ENCODE results near the gene ZNF827. TPM values are rescaled to one million over a fixed set of nuclear protein-coding genes. Genes with fewer than 3 reads are reported as not detected.
A peak's percentile ranks its signal among the peaks of the same experiment; 100 is the strongest.

The ZNF827 gene
- total and polyA plus RNA-seq, 9 of the 15 experiments (the other 6 are each of a cell fraction or from before 2014, with no cell fraction given) = 0.07 to 0.40 TPM; not detected in 7

DNA sequence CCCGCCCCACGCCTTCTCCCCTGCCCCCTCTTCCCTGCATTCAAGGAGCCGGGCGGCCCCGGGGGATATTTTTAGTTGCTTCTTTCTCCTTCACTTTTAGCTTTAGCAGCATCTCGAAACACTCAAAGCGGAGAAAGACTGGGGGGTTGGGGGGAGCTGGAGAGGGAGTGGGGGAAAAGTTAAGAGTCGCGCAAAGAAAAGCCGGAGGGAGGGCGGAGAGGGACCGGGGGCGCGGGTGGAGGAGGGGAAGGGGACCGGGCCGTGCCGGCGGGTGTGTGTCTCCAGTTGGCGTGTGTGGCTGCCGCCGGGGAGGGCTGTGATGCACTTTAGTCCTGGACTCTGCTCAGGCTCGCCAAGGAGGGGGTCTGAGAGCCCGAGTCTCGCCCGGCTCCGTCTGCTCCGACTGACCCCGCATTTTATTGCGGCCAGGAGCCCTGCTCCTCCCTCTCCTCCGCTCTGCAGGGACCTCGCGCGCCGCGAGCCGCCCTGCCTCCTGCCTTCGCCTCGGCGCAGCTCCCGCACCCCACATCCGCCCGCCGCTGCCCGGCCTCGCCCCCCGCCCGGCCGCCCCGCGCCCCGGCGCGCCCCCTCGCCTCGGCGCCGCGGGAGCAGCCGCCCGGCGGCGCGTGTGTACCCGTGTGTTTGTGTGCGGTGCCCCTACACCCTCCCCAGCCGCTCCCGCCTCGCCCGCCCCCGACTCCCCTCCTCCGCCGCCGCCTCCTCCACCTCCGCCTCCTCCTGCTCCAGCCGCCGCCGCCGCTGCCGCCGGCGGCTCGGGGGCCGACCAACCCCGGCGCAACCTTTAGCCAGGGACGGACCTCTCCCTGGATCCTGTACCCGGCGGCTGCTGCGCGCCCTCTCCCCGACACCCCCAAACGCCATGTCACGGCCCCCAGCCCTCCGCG, 1.4 kb downstream of the ZNF827 start:
- ChIA-PET POLR2A (no interaction called here), CTCF (ENCODE audit: low intra/inter-chr PET ratio) (no interaction called here)
- intact Hi-C loops (cut with micrococcal nuclease) (no loop called here), in situ Hi-C loops (cut with MboI) (no loop called here)
- BruUV-seq (replicated peaks) = no TSS peak
- Histone ChIP-seq H4K20me1 (replicated peaks; ENCODE audit: control insufficient read depth, insufficient read depth, low read length) (0 out of 2 replicates have a peak, but pooled peaks cover 3% of the 10 kb centered on the region), H3K4me3 (no peak overlapping the region), H3K36me3 (ENCODE audit: control insufficient read depth, insufficient read depth, low read length) (no peaks in the 10 kb centered on the region), H3K4me2 (ENCODE audit: insufficient read depth, low read length) (no peak overlapping the region), H3K27ac (ENCODE audit: extremely low read depth, low read depth, low read length) (no peak overlapping the region), H3K9me1 (ENCODE audit: control insufficient read depth, insufficient read depth, low read length) (no peaks in the 10 kb centered on the region), H3K9ac (ENCODE audit: insufficient read depth in 1 of 2, low read depth in 2 of 2, low read length in 2 of 2) (no peak overlapping the region), H3K4me1 (replicated peaks in 1 of 2; ENCODE audit: control insufficient read depth in 2 of 2, insufficient read depth in 2 of 2, low read length in 2 of 2) (peaks cover 0 to 13% of the 10 kb centered on the region in 2 experiments; a peak in 2 of 5 replicates), H2AFZ (ENCODE audit: low read depth, low read length) (no peak overlapping the region), H3K79me2 (ENCODE audit: control insufficient read depth, insufficient read depth, low read length) (no peaks in the 10 kb centered on the region), H3K27me3 (ENCODE audit: control insufficient read depth in 2 of 2, insufficient read depth in 2 of 2, low read length in 2 of 2) (peaks cover 16 to 27% of the 10 kb centered on the region in 2 experiments; a peak in 4 of 5 replicates), H3K9me3 (replicated peaks; ENCODE audit: control insufficient read depth, insufficient read depth, low read depth, low read length) (no peaks in the 10 kb centered on the region)
- WGBS (ENCODE audit: insufficient coverage, low coverage, missing lambda C conversion rate) = 0% methylated on average over 1 of the region's 95 CpGs
- ATAC-seq = peak; percentile 44
- DNase-seq (ENCODE audit: extremely low read depth in 1 of 4, low spot score in 3 of 4) = peak in 3 of 4 experiments; percentile 8 to 25 (median 21)
- no peak for FAIRE-seq
- TF ChIP-seq HNRNPH1 (optimal IDR thresholded peaks at IDR 0.05; ENCODE audit: low read depth, low read length) (no peak), NCOR1 (IDR thresholded peaks at IDR 0.05) (no peak), ADNP (tag; IDR thresholded peaks at IDR 0.05) (no peak), ZNF23 (CRISPR knock-in tag; IDR thresholded peaks at IDR 0.05) (no peak), CHD4 (IDR thresholded peaks at IDR 0.05; ENCODE audit: insufficient read depth, insufficient replicate concordance, low read depth, low read length, poor library complexity, severe bottlenecking) (no peak)
- TF ChIP-seq, protein P1, sequence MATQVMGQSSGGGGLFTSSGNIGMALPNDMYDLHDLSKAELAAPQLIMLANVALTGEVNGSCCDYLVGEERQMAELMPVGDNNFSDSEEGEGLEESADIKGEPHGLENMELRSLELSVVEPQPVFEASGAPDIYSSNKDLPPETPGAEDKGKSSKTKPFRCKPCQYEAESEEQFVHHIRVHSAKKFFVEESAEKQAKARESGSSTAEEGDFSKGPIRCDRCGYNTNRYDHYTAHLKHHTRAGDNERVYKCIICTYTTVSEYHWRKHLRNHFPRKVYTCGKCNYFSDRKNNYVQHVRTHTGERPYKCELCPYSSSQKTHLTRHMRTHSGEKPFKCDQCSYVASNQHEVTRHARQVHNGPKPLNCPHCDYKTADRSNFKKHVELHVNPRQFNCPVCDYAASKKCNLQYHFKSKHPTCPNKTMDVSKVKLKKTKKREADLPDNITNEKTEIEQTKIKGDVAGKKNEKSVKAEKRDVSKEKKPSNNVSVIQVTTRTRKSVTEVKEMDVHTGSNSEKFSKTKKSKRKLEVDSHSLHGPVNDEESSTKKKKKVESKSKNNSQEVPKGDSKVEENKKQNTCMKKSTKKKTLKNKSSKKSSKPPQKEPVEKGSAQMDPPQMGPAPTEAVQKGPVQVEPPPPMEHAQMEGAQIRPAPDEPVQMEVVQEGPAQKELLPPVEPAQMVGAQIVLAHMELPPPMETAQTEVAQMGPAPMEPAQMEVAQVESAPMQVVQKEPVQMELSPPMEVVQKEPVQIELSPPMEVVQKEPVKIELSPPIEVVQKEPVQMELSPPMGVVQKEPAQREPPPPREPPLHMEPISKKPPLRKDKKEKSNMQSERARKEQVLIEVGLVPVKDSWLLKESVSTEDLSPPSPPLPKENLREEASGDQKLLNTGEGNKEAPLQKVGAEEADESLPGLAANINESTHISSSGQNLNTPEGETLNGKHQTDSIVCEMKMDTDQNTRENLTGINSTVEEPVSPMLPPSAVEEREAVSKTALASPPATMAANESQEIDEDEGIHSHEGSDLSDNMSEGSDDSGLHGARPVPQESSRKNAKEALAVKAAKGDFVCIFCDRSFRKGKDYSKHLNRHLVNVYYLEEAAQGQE (IDR thresholded peaks at IDR 0.05; ENCODE audit: borderline replicate concordance) = no peak
- TF ChIP-seq, protein P1 (CRISPR knock-in tag; IDR thresholded peaks at IDR 0.05; ENCODE audit: low read depth) = no peak
- TF ChIP-seq, protein P2, sequence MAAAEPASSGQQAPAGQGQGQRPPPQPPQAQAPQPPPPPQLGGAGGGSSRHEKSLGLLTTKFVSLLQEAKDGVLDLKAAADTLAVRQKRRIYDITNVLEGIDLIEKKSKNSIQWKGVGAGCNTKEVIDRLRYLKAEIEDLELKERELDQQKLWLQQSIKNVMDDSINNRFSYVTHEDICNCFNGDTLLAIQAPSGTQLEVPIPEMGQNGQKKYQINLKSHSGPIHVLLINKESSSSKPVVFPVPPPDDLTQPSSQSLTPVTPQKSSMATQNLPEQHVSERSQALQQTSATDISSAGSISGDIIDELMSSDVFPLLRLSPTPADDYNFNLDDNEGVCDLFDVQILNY (CRISPR knock-in tag; IDR thresholded peaks at IDR 0.05) = no peak

Measured in K562 (cell line).